Endodermal cell (in vitro differentiated cells): ENCODE data around the gene ZNF783. TPM values are rescaled to one million over a fixed set of nuclear protein-coding genes. Genes with fewer than 3 reads are reported as not detected.

Experiments
- DNase-seq: peaks from one replicate; pipeline ENCODE4 v3.0.0-alpha.2; 2017
- H3K27ac ChIP-seq: 2 replicates; pipeline ENCODE4 v1.5.1; 2013; ENCODE audit warnings: mild to moderate bottlenecking, low read depth, low read length, moderate library complexity
- H3K27me3 ChIP-seq: 2 replicates; pipeline ENCODE4 v1.6.1; 2013; ENCODE audit warnings: mild to moderate bottlenecking, low read length, moderate library complexity; ENCODE audit not compliant: insufficient read depth, control insufficient read depth, poor library complexity, severe bottlenecking
- H3K36me3 ChIP-seq: 2 replicates; pipeline ENCODE4 v1.7.0; 2013; ENCODE audit warnings: mild to moderate bottlenecking, low read length, moderate library complexity; ENCODE audit not compliant: control insufficient read depth, insufficient read depth
- H3K4me1 ChIP-seq: one replicate; pipeline ENCODE4 v1.7.0; 2013; ENCODE audit warnings: low read length; ENCODE audit not compliant: control insufficient read depth, insufficient read depth
- H3K4me3 ChIP-seq: 2 replicates; pipeline ENCODE4 v1.5.1; 2013; ENCODE audit warnings: mild to moderate bottlenecking, low read length, moderate library complexity
- H3K9ac ChIP-seq: 2 replicates; pipeline ENCODE4 v1.6.1; 2013; ENCODE audit warnings: mild to moderate bottlenecking, low read length, moderate library complexity; ENCODE audit not compliant: poor library complexity, severe bottlenecking; ENCODE audit errors: extremely low read depth
- H3K9me3 ChIP-seq: 2 replicates; pipeline ENCODE4 v1.6.1; 2013; ENCODE audit warnings: mild to moderate bottlenecking, low read length, moderate library complexity; ENCODE audit not compliant: control insufficient read depth
- H3K27ac Mint-ChIP-seq: 2 replicates; pipeline ENCODE4 v1.8.0; 2020; ENCODE audit warnings: mixed read lengths
- H3K27me3 Mint-ChIP-seq: 2 replicates; pipeline ENCODE4 v1.8.0; 2021; ENCODE audit warnings: mild to moderate bottlenecking, mixed read lengths; ENCODE audit not compliant: insufficient read depth
- H3K36me3 Mint-ChIP-seq: 2 replicates; pipeline ENCODE4 v1.8.0; 2020; ENCODE audit warnings: low read depth, mixed read lengths
- H3K4me1 Mint-ChIP-seq: 2 replicates; pipeline ENCODE4 v1.8.0; 2020; ENCODE audit warnings: mixed read lengths
- H3K4me3 Mint-ChIP-seq: 2 replicates; pipeline ENCODE4 v1.8.0; 2020; ENCODE audit warnings: mild to moderate bottlenecking, moderate library complexity, mixed read lengths
- H3K9me3 Mint-ChIP-seq: 2 replicates; pipeline ENCODE4 v1.8.0; 2020; ENCODE audit warnings: mild to moderate bottlenecking, mixed read lengths
- WGBS, 2 experiments: methylation state at CpG; one replicate each; pipeline versions ENCODE4 v1.1.5 to v1.1.7; 2013; ENCODE audit warnings: missing lambda C conversion rate in 2 of 2, mixed read lengths in 1 of 2; ENCODE audit not compliant: insufficient coverage in 1 of 2, insufficient read length in 1 of 2; 5-methylcytosine and 5-hydroxymethylcytosine counted together
- total RNA-seq, 2 donors: library from RNA; stranded (reverse); fragmentation: NEBNext Ultra II Directional in 1 of 2; extraction: Animal tissue kit (Norgen Biotek cat#: 25700) in 1 of 2; gene quantifications; 2 replicates in 1 of 2; 3 replicates in 1 of 2; pipeline ENCODE4 v1.2.1, GENCODE V29; 2021
- TF ChIP-seq, protein P1 (sequence below): fragments of 200-600 bp; sonication (generic); conservative IDR thresholded peaks from 2 replicates; pipeline ENCODE4 v1.5.0; 2021; ENCODE audit warnings: antibody characterized with exemption, mild to moderate bottlenecking

The ZNF783 gene
- total RNA-seq, 2 donors from 2014 or later: 12.1 to 13.2 TPM

DNA sequence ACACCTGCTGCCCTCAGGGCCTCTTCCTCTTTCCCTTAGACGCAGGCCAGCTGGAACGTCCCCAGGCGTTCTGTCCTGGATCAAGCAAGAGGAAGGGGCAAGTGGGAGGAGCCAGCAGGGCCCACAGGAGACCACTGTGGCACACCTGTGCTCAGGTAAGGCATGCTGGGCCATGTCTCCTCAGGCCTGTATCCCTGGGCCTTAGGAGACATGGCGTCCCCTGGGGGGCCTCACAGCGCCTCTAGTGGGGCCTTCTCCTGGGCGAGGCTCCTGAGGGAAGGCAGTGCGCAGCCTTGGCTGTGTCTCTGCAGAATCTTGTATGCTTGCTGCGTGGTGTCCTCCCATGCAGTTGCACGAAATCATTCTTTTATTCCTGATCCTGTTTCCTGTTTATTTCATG is 31.3 kb downstream of the ZNF783 start:
- WGBS, 2 experiments: 91 to 95% methylated on average over 6 to 9 of the region's 9 CpGs
- no peak for DNase-seq
- no peaks in the 10 kb centered on the region for H3K9me3 ChIP-seq
- Mint-ChIP-seq H3K36me3 (peaks cover 5% of the 10 kb centered on the region), H3K4me1 (no peaks in the 10 kb centered on the region), H3K9me3 (peaks cover under 1% of the 10 kb centered on the region), H3K27me3 (no peaks in the 10 kb centered on the region), H3K4me3 (no peak overlapping the region), H3K27ac (no peak overlapping the region)
- no peak overlapping the region for H3K27ac ChIP-seq
- TF ChIP-seq, protein P1, sequence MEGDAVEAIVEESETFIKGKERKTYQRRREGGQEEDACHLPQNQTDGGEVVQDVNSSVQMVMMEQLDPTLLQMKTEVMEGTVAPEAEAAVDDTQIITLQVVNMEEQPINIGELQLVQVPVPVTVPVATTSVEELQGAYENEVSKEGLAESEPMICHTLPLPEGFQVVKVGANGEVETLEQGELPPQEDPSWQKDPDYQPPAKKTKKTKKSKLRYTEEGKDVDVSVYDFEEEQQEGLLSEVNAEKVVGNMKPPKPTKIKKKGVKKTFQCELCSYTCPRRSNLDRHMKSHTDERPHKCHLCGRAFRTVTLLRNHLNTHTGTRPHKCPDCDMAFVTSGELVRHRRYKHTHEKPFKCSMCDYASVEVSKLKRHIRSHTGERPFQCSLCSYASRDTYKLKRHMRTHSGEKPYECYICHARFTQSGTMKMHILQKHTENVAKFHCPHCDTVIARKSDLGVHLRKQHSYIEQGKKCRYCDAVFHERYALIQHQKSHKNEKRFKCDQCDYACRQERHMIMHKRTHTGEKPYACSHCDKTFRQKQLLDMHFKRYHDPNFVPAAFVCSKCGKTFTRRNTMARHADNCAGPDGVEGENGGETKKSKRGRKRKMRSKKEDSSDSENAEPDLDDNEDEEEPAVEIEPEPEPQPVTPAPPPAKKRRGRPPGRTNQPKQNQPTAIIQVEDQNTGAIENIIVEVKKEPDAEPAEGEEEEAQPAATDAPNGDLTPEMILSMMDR: peak; percentile 26
- no peaks in the 10 kb centered on the region for H3K4me1 ChIP-seq
- no peaks in the 10 kb centered on the region for H3K36me3 ChIP-seq
- H3K9ac ChIP-seq: no peak overlapping the region
- H3K4me3 ChIP-seq: no peak overlapping the region
- H3K27me3 ChIP-seq: no peaks in the 10 kb centered on the region

DNA sequence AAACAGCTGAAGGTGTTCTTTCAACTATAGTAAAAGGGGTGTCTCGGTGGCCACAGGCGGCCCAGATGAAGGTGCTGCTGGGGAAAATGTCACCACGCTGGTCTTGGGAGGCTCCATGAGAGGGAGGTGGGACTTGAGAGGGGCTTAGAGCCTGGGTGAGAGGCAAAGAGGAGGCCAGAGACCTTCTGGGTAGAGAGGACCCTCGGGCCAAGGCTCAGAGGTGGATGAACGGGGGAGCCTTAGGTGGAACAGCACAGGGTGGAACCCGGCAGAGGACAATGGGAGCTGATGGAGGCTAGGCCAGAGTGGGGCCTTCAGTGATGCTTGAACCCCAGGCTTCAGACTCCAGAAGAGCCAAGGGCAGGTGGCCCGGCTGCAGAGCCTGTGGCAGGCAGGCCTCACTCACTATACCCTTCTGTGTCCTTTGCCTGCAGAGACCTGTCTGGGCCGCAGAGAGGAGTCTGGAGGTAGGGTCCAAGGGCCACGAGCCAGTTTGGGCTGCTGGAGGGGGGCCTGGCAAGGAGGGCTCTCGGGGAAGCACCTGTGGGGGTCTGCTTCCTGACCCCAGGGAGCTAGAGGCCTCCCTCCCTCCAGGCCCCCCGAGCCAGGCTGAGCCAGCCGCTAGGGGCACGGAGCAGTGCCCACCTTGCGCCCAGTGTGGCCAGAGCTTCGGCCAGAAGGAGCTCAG is 32.1 kb downstream of the ZNF783 start:
- H3K4me1 ChIP-seq: no peaks in the 10 kb centered on the region
- no peaks in the 10 kb centered on the region for H3K9me3 ChIP-seq
- DNase-seq: no peak
- WGBS, 2 experiments: 91 to 96% methylated on average over 4 to 15 of the region's 15 CpGs
- no peak overlapping the region for H3K27ac Mint-ChIP-seq
- H3K4me1 Mint-ChIP-seq: no peaks in the 10 kb centered on the region
- no peak overlapping the region for H3K9ac ChIP-seq
- no peak overlapping the region for H3K4me3 ChIP-seq
- peaks cover 8% of the 10 kb centered on the region for H3K9me3 Mint-ChIP-seq
- TF ChIP-seq, protein P1: no peak
- no peak overlapping the region for H3K4me3 Mint-ChIP-seq
- no peaks in the 10 kb centered on the region for H3K36me3 ChIP-seq
- no peaks in the 10 kb centered on the region for H3K27me3 ChIP-seq
- H3K27me3 Mint-ChIP-seq: no peaks in the 10 kb centered on the region
- no peak overlapping the region for H3K27ac ChIP-seq
- H3K36me3 Mint-ChIP-seq: peaks cover 5% of the 10 kb centered on the region

DNA sequence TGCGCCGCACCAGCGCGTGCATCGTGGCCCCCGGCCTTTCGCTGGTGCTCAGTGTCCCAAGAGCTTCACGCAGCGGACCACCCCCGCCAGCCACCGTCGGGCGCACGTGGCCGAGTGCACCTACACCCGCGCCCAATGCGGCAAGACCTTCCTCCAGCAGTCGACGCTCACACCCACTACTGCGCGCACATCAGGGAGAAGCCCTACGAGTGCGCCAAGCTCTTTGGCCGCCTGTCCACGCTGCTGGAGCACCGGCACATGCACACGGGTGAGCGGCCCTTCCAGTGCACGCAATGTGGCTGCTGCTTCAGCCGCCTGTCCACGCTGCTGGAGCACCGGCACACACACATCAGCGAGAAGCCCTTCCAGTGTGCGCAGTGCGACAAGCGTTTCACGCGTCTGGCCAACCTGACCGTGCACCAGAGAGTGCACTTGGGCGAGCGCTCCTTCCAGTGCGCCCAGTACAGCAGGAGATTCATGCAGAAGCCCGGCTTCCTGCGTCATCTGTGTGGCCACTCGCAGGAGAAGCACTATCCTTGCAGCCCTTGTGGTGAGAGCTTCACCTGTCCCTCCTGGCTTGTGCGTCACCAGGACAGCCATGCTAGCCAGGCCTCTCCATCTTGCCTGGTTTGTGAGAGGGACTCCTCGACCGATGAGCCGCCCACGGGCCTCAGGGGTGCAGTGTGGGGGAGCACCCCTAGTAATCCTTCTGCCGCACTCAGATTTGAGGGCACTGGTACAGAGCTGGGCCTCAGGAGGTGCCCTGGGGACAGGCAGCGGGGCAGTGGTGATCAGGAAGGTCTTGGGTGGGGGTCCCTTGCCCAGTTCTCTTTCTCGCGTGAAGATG is 32.9 kb downstream of the ZNF783 start:
- H3K36me3 ChIP-seq: no peaks in the 10 kb centered on the region
- H3K4me1 ChIP-seq: no peaks in the 10 kb centered on the region
- no peak for DNase-seq
- Mint-ChIP-seq H3K4me3 (no peak overlapping the region), H3K27ac (no peak overlapping the region), H3K9me3 (peaks cover 8% of the 10 kb centered on the region), H3K36me3 (peaks cover 5% of the 10 kb centered on the region), H3K4me1 (no peaks in the 10 kb centered on the region), H3K27me3 (no peaks in the 10 kb centered on the region)
- H3K9me3 ChIP-seq: no peaks in the 10 kb centered on the region
- no peak overlapping the region for H3K4me3 ChIP-seq
- no peaks in the 10 kb centered on the region for H3K27me3 ChIP-seq
- 96% methylated on average over 47 to 55 of the region's 55 CpGs for WGBS, 2 experiments
- no peak overlapping the region for H3K9ac ChIP-seq
- TF ChIP-seq, protein P1: no peak
- H3K27ac ChIP-seq: no peak overlapping the region
